HG02642 (cell line): ENCODE data around the gene CLEC4A.
"Not testable (repeated sequence)": the region's sequence is repeated elsewhere in the genome, so short reads cannot be mapped to it uniquely, and the experiment has no call there.

Source experiments
- ATAC-seq: cut with Tn5 transposase; IDR thresholded peaks from one replicate; pipeline ENCODE4 v1.9.1; 2021; ENCODE audit warnings: mild to moderate bottlenecking; ENCODE audit not compliant: unreplicated experiment, poor library complexity

Gene CLEC4A

DNA sequence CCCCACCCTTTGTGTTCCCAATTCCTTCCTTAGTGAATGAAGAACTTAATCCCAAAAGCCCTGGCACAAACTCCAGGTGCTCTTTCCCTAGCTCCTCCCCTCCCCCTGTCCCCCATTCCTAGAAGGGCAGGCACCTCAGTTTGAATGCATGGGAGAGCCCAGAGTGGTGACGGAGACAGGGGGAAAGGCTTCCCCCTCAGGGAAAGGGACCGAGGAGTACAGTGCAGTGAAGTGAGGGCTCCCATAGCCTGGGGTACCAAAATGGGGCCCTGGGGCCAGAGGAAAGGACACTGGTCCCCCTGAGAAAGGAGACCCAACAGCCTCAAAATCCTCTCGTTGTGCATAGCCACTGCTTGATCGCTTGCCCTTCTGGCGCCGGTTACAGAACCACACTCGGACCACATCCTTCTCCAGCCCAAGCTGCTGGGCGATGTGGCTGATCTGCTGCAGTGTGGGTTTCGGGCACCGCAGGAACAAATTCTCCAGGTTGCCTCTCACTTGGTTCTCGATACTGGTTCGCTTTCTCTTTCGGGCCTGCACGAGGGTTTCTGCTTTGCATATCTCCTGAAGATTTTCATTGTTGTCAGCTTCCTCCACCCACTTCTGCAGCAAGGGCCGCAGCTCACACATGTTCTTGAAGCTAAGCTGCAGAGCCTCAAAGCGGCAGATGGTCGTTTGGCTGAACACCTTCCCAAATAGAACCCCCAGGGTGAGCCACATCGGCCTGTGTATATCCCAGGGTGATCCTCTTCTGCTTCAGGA, 10.4 kb downstream of the CLEC4A start:
- ATAC-seq = not testable (repeated sequence)

DNA sequence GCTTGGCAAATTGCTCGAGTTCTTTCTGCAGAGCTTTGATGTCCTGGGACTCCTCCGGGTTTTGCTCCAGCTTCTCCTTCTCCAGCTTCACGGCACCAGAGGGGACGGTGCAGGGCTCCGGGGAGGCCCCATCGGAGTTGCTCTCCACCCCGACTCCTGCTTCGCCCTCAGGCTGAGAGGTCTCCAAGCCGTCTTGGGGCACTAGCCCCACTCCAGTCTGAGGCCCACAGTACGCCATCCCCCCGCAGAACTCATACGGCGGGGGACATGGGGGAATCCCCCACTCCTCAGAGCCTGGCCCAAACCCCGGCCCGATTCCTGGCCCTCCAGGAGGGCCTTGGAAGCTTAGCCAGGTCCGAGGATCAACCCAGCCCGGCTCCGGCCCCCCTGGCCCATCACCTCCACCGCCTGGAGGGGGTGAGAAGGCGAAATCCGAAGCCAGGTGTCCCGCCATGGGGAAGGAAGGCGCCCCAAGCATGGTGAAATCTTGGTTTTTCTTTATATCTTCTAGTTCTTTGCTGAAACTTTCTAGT, 11.0 kb downstream of the CLEC4A start:
- ATAC-seq = not testable (repeated sequence)

DNA sequence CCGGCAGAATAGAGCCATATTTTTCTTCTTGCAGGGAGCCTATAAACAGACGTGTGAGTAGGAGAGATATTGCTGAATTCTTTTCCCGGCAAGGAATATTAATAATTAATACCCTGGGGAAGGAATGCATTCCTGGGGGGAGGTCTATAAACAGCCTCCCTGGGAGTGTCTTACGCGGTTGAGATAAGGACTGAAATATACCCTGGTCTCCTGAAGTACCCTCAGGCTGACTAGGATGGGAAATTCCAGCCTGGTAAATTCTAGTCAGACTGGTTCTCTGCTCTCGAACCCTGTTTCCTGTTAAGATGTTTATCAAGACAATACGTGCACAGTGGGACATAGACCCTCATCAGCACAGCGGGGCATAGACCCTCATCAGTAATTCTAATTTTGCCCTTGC, 18.2 kb downstream of the CLEC4A start:
- ATAC-seq = not testable (repeated sequence)

DNA sequence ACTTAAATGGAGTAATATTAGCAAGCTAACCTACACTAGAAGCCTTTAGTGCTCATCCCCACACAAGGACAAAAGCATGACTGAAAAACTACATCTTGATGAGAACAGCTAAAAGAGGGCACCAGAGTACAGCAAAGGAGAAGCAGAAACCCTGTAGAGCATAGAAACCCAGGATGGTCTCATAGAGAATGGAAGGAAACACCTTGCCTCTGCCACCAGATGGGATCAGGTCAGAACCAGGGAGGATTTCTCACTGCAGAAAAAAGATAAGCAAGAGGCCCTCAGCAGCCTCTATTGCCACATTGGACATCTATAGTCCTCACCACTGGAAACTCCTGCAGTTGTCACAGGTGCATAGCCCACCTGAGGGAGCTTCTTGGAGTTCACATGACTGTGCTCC, 19.8 kb downstream of the CLEC4A start:
- ATAC-seq = no peak

DNA sequence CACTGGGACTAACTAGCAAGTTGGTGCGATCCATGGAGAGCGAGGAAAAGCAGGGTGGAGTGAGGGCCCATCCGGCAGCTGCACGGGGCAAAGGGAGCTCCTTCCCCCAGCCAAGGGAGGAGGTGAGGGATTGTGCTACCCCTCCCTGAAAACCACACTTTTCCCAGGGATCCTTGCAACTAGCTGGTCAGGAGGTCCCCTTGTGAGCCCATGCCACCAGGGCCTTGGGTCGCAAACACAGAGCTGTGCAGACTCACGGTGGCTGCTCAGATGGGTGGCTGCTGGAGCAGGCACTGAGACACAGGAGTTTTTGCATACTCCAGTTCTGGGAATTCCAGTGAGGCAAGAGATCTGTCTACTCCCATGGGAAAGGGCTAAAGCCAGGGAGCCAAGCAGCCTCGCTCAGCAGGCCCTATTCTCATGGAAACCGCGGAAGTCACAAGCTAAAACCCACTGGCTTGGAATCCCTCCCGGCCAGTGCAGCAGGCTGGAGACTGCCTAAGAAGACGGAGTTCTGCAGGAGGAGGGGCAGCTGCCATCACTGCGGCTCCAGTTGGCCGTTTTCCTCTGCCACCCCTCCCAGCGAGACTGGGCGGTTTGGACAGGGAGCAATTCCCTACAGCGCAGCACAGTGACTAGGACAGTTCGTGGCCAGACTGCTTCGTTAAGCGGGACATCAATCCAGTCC, 22.5 kb downstream of the CLEC4A start:
- no peak for ATAC-seq

DNA sequence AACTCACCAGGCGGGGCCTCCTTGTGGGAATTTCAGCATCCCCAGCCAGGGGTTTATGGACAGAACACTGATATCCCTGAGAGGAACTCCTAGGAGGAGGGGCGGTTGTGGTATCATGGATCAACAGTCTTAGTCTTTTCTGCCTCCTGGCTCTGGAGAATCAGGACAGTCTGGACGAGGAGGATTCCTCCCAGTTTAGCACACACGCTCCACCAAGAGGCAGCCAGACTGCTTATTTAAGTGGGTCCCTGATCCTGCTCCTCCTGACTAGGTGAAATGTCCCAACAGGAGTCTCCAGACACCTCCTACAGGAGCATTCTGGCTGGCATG, 23.0 kb downstream of the CLEC4A start:
- ATAC-seq = no peak

DNA sequence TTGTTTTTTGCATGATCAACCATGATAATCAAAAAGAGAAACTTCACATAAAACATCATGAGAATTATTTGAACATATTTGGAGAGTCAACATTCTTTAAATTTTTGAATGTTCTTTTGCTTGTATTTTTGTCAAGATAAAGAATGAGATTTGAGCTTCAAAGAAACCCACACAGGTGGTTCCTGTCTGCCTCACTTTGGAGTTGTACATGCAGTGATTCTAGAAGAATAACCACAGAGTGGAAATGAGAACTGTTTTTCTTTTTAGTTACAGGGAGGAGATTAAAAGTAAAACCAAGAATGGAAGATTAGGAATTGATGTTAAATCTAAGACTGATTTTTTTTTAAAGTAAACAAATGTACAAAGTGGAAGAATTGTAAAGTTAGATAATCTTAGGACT, 31.1 kb downstream of the CLEC4A start:
- no peak for ATAC-seq

DNA sequence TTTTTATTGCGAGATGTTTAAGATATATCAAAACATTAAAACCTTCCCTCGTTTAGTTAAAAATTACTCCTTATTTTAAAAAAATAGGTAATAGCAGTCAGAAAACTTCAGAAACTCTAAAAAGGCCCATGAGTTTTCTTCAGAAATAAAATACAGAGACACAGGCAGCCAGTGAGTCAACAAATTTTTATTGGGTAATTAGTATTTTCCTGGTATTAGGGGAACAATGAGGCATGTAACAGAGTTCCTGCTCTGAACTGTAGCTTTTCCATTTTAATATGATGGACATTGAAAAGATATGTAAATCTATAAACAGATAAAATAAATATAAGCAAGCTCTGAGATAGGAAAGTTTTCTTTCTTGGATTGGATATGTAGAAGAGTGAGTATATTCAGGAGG, 33.0 kb downstream of the CLEC4A start:
- ATAC-seq = no peak

DNA sequence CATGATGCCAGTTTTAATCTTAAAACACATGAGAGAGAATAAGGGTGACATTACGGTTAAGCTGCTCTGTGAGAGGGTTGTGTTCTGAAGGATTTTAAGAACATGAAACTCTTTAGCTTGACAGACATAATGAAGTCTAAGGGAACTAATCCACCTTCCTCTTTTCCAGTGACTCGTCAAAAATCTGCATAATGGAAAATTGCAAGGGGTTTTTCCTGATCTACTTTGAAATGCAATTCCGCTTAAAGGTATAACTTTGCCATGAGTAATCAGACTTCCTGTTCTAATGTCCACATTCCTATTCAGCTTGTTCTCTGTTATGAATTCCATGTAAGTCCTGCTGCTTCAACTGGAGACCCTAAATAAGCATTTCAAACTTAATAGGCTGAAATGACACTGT, 33.4 kb downstream of the CLEC4A start, which contains the start of gene ZNF705A:
ZNF705A (plus strand) TSS at position 171 of the 400 bp plus-strand sequence. CDS start 15,611 bp downstream, outside the sequence.
- ATAC-seq = no peak

DNA sequence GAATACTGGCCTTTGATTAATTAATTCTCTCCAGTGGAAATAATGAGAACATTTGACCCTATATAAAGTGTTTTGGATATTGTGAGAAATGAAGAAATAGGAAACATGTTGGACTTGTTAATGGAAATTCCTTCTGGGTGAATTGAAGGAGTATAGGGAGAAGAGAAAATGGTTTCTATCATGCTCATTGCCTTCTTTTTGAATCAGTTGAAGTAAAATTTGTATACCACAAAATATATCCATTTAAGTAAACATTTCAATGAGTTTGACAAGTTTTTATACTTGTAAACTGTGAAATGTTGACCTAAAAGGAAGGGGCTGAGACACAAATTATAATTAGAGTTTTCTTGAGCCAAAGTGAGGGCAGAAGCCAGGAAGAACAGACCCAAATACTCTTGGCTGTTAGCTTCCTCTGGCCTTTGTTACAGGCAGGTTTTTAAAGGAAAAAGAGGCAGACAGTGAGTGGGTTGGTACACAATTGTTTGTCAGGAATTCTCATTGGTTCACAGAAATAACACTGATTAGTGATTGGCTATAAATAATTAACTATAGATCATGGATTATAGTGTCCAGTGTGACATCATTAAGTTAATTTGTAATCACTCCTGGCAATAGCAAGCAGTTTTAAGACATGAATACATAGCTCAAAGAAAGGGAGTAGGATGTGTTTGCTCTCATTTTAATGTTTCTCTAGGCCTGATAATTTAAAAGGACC, 34.2 kb downstream of the CLEC4A start:
- ATAC-seq = no peak

DNA sequence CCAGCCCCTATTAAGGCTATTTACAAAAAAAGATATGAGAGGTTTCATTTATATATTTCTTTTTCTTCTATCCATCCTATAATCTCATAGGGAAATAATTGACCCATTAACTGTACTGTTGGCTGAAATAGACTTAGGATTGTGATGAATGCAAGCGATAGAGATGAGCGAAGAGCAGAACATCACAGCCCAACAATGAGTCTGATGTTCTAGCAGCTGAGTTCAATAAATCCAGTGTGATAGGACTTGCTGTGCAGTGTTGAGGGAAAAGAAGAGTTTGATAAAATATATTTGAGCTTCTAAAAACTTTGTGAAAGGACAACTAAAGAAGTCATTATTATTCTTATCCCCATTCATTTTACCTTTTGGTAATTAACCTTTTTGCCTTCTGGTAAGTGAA, 49.5 kb downstream of the CLEC4A start:
- ATAC-seq = not testable (repeated sequence)

DNA sequence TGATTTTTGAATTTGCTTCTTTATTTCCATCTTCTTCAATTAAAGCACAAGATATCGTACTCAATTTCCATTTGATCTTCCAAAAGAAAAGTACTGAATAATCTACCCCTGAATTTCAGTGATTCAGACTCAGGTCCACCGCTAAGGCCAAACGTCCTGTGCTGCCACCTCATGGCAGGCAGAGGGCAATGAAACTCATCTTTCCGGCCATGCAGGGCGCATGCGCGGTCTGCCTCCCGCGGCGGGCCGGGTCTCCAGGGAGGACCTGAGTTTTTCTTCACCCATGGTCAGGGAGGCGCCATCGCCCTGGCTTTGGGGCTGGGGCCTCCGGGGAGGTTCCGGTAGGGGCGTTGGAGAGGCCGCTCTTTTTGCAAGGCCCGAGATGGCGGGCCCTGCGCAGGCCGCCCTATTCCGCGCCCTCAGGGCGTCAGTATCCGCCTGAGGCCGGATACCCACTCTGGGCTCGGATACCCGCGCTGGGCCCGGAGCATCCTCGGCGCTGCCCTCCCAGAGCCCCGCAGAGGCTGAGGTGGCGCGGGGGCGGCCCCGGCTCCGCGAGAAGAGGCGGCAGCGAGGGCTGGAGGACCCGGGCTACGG, 56.7 kb downstream of the CLEC4A start:
- not testable (repeated sequence) for ATAC-seq

DNA sequence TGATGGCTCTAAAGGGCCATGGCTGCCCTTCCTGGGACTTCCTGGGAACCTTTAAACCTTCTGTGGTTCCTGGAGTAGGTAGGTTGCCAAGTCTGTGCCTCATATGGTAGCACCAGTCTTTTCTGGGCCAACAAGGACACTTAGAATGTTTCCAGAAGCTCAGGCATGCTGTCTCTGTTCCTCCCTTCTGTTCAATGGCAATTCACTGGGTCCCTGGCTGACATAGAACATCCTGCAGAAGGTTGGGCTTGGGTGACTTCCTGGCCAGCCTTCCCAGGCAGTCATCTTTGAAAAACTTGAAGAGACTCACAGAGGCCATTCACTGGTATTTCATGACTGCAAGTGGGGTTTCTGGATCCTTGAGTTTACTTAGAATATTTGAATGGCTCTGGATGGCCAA, 57.9 kb downstream of the CLEC4A start:
- not testable (repeated sequence) for ATAC-seq

DNA sequence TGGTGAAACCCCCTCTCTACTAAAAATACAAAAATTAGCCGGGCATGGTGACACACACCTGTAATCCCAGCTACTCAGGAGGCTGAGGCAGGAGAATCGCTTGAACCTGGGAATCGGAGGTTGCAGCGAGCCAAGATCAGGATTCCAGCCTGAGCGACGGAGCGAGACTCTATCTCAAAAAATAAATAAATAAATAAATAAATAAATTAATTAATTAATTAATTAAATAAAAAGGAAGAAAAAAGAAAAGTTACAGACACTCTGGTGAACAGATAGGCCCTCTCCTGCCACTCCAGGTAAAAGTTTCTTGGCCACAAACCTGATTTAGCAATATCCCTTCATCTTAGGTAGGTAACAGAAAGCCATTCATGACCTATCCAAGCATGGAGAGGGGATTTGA, 59.5 kb downstream of the CLEC4A start:
- not testable (repeated sequence) for ATAC-seq

DNA sequence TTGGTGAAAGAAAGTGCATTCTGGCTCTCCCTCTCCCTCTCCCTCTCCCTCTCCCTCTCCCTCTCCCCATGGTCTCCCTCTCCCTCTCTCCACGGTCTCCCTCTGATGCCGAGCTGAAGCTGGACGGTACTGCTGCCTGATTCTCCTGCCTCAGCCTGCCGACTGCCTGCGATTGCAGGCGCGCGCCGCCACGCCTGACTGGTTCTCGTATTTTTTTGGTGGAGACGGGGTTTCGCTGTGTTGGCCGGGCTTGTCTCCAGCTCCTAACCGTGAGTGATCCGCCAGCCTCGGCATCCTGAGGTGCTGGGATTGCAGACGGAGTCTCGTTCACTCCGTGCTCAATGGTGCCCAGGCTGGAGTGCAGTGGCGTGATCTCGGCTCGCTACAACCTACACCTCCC, 59.9 kb downstream of the CLEC4A start:
- not testable (repeated sequence) for ATAC-seq

DNA sequence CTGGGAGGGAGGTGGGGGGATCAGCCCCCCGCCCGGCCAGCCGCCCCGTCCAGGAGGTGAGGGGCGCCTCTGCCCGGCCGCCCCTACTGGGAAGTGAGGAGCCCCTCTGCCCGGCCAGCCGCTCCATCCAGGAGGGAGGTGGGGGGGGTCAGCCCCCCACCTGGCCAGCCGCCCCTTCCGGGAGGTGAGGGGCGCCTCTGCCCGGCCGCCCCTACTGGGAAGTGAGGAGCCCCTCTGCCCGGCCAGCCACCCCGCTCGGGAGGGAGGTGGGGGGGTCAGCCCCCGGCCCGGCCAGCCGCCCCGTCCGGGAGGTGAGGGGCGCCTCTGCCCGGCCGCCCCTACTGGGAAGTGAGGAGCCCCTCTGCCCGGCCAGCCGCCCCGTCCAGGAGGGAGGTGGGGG, 60.8 kb downstream of the CLEC4A start:
- not testable (repeated sequence) for ATAC-seq

DNA sequence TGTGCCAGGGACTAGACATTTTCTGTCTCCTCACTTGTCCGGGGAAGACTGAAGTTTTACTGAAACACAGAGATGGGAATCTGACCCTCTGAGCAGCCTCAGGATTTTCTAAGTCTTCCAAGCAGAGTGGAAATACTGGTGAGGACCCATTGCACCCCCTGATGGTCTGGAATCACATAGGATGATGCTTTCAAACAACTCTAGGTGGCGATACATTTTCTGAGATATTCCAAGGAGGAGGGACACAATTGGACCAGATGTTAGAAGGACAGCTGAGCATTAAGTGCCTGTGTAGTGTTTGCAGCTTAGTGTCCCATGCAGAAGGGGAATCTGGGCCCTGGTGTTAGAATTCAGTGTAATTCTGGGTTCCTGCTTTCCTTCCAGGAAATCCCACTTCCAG, 64.7 kb downstream of the CLEC4A start:
- ATAC-seq = not testable (repeated sequence)
